ENCODE measurements around the gene IMMT. TPM values are rescaled to one million over a fixed set of nuclear protein-coding genes. Genes with fewer than 3 reads are reported as not detected.

The IMMT gene
- total RNA-seq, 4 donors from 2014 or later: 46.9 to 59.7 (median 56.1) TPM

GRCh38 chr2:86107031-86107430 lies 88.2 kb downstream of the IMMT start:
- TF ChIP-seq CTCF (IDR thresholded peaks at IDR 0.05; ENCODE audit: low read depth): no peak

DNA sequence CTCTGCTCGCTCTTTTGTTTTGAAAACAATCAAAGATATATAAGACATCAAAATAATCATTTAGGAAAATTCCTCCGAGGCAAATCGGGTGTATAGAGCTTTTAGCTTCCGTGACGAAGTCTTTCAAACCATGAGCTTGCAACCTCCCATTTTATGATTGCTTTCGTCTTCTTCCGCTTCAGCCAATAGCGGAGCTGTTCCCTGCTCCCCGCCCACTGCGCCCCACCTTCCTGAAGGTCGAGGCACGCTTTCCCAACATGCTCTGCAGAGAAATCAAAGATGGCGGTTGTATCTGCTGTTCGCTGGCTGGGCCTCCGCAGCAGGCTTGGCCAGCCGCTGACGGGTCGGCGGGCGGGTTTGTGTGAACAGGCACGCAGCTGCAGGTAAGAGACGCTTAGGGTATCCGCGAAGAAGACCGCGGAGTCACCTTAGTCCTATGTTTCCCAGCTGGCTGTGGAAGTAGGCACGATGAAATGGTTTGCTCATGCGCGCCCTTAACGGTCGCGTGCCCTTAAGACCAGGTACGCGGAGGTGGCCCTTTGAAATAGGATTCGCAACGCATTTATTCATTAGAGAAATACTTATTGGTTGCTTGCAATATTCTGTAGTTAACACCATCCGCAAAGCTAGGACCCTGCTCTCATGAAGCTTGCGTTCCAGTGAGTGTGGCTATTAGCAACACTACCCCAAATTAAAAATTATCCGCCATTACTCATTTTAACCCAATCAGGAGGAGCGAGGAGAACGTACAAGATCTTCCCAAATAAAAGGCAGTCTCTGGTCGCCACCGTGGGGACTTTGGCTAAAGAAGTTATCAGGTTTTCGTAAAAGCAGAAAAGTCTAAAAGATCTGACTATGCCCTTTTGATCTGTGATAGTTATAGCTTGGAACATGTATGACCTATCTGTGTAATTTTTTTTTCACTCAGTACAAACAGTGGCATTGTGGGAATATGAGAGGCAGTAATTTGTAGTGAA lies 89.0 kb downstream of the IMMT start, which contains the start of gene PTCD3:
Gene PTCD3 (plus strand): TSS at position 267 of the 977 bp plus-strand sequence. CDS start 13 bp downstream, at position 280.
- no peak for TF ChIP-seq CTCF (IDR thresholded peaks at IDR 0.05; ENCODE audit: low read depth)

GRCh38 chr2:86105252-86105968 lies 89.9 kb downstream of the IMMT start, which contains the start of gene POLR1A:
Gene POLR1A, minus strand, starts transcription at chr2:86105886. Its CDS starts 110 bp downstream, at chr2:86105776.
- TF ChIP-seq CTCF (IDR thresholded peaks at IDR 0.05; ENCODE audit: low read depth): no peak

DNA sequence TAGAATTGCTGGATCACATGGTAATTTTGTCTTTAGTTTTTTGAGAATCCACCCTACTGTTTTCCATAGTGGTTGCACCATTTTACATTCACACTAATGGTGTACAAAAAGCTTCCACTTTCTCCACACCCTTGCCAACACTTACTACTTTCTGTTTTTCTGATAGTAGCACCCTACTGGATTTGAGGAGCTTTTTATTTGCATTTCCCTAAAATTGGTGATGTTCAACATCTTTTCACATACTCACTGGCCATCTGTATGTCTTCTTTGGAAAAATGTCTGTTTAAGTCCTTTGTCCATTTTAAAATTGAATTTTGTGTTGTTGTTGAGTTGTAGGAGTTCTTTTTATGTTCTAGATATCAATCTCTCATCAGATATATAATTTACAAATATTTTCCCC lies 93.1 kb downstream of the IMMT start:
- no peak for TF ChIP-seq CTCF (IDR thresholded peaks at IDR 0.05; ENCODE audit: low read depth)

- no peak for TF ChIP-seq CTCF (IDR thresholded peaks at IDR 0.05; ENCODE audit: low read depth)
Observed at GRCh38 chr2:86097913-86098312, 97.3 kb downstream of the IMMT start.

DNA sequence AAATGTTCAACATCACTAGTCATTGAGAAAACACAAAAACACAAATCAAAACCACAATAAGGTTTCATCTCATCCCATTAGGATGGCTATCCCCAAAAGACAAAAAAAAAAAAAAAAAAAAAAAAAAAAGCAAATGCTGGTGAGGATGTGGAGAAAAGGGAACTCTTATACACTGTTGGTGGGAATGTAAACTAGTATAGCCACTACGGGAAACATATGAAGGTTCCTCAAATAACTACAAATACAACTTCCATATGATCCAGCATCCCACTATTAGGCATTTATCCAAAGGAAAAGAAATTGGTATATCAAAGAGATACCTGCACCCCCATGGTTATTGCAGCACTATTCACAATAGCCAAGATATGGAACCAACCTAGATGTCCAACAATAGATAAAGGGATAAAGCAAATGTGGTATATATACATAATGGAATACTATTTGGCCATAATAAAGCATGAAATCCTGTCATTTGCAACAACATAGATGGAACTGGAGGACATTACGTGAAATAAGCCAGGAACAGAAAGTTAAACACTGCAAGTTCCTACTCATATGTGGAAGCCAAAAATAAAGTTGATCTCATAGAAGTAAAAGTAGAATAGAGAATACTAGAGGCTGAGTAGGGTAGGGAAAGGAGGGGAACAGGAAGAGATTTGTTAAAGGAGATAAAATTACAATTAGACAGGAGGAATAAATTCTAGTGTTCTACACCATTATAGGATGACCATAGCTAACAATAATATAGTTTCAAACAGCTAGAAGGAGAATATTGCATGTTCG lies 98.0 kb downstream of the IMMT start:
- no peak for TF ChIP-seq CTCF (IDR thresholded peaks at IDR 0.05; ENCODE audit: low read depth)

All from subcutaneous adipose tissue (tissue), 4 donors.